SU-DHL-6 (cell line): ENCODE data around the gene ACAD11.

ENCODE experiments used
- H2AFZ ChIP-seq: fragments of 200-600 bp; sonication (generic); 2 replicates; pipeline ENCODE4 v1.6.1; 2014; ENCODE audit warnings: low read depth, mild to moderate bottlenecking, moderate library complexity, mixed read lengths, antibody characterized with exemption, low read length; ENCODE audit not compliant: severe bottlenecking
- H3F3A ChIP-seq: fragments of 200-600 bp; shearing (Covaris generic); 2 replicates; pipeline ENCODE4 v1.6.0; 2016; ENCODE audit warnings: antibody characterized with exemption, mild to moderate bottlenecking; ENCODE audit not compliant: insufficient read depth
- H3K27ac ChIP-seq: fragments of 200-600 bp; sonication (generic); 2 replicates; pipeline ENCODE4 v1.5.1; 2016; ENCODE audit warnings: low read depth, mild to moderate bottlenecking, low read length, moderate library complexity, mixed read lengths
- H3K27me3 ChIP-seq: fragments of 200-600 bp; sonication (generic), shearing (Covaris generic); 2 replicates; pipeline ENCODE4 v1.6.0; 2014; ENCODE audit warnings: mild to moderate bottlenecking, low read length
- H3K36me3 ChIP-seq: fragments of 200-600 bp; sonication (generic); 2 replicates; pipeline ENCODE4 v1.6.1; 2014; ENCODE audit warnings: mild to moderate bottlenecking, low read length, mixed read lengths
- H3K4me2 ChIP-seq: fragments of 300-600, 200-600 bp; shearing (Covaris generic), sonication (generic); 2 replicates; pipeline ENCODE4 v1.6.0; 2014; ENCODE audit warnings: low read length, low read depth, mild to moderate bottlenecking; ENCODE audit not compliant: poor library complexity, severe bottlenecking
- H3K4me3 ChIP-seq: fragments of 200-600 bp; sonication (generic); 2 replicates; pipeline ENCODE4 v1.5.1; 2014; ENCODE audit warnings: antibody characterized with exemption, low read length, mild to moderate bottlenecking, mixed read lengths; ENCODE audit not compliant: insufficient read depth, poor library complexity, severe bottlenecking
- H3K79me2 ChIP-seq: fragments of 200-600 bp; sonication (generic); 2 replicates; pipeline ENCODE4 v1.6.1; 2014; ENCODE audit warnings: mild to moderate bottlenecking, low read length, moderate library complexity; ENCODE audit not compliant: insufficient read depth
- H3K9ac ChIP-seq: fragments of 200-600 bp; sonication (generic); 2 replicates; pipeline ENCODE4 v1.7.0; 2014; ENCODE audit warnings: mild to moderate bottlenecking, low read length
- H3K9me2 ChIP-seq: fragments of 200-600 bp; sonication (generic); replicated peaks from 2 replicates; pipeline ENCODE4 v1.6.1; 2014; ENCODE audit warnings: low read length; ENCODE audit not compliant: insufficient read depth
- H3K9me3 ChIP-seq: fragments of 200-600 bp; sonication (generic); 2 replicates; pipeline ENCODE4 v1.6.1; 2014; ENCODE audit warnings: low read length, mixed read lengths; ENCODE audit not compliant: insufficient read depth
- H4K20me1 ChIP-seq: fragments of 200-600 bp; sonication (generic); 2 replicates; pipeline ENCODE4 v1.6.1; 2014; ENCODE audit warnings: low read depth, mild to moderate bottlenecking, antibody characterized with exemption, low read length, moderate library complexity, mixed read lengths
- CTCF ChIP-seq: fragments of 200-600 bp; sonication (generic); IDR thresholded peaks from one replicate; pipeline ENCODE4 v1.5.1; 2017; ENCODE audit warnings: antibody characterized with exemption, mild to moderate bottlenecking, low read length, moderate library complexity; ENCODE audit not compliant: insufficient read depth, poor library complexity, severe bottlenecking
- EZH2phosphoT487 ChIP-seq: fragments of 200-600 bp; sonication (generic), shearing (Covaris generic); conservative IDR thresholded peaks from 2 replicates; pipeline ENCODE4 v1.6.1; 2018; ENCODE audit warnings: mild to moderate bottlenecking, antibody characterized with exemption, low read length, moderate library complexity, mixed read lengths

The ACAD11 gene

GRCh38 chr3:132669256-132669777 is 9.7 kb upstream of the ACAD11 start:
- Histone ChIP-seq H3K79me2 (no peaks in the 10 kb centered on the region; the same call in 1 of the 2 replicates), H3K9me2 (no peaks in the 10 kb centered on the region), H3F3A (peaks cover 4% of the 10 kb centered on the region; the same call in 1 of the 2 replicates), H3K9ac (no peak overlapping the region), H3K4me3 (no peak overlapping the region), H2AFZ (no peak overlapping the region), H3K36me3 (peaks cover 33% of the 10 kb centered on the region; the same call in 1 of the 2 replicates), H3K9me3 (no peaks in the 10 kb centered on the region), H3K4me2 (no peak overlapping the region), H4K20me1 (no peaks in the 10 kb centered on the region), H3K27ac (no peak overlapping the region), H3K27me3 (no peaks in the 10 kb centered on the region)
- no peak for TF ChIP-seq CTCF
- TF ChIP-seq EZH2phosphoT487: no peak

GRCh38 chr3:132665230-132665745 is 5.7 kb upstream of the ACAD11 start:
- peaks cover 13% of the 10 kb centered on the region; the same call in 1 of the 2 replicates for H3K36me3 ChIP-seq
- H3K4me3 ChIP-seq: no peak overlapping the region
- no peaks in the 10 kb centered on the region for H3K9me2 ChIP-seq
- no peaks in the 10 kb centered on the region for H3K27me3 ChIP-seq
- H3K9ac ChIP-seq: no peak overlapping the region
- no peaks in the 10 kb centered on the region for H4K20me1 ChIP-seq
- H2AFZ ChIP-seq: no peak overlapping the region
- no peak for TF ChIP-seq CTCF
- TF ChIP-seq EZH2phosphoT487: no peak
- H3K79me2 ChIP-seq: peaks cover 22% of the 10 kb centered on the region; the same call in 1 of the 2 replicates
- peaks cover 4% of the 10 kb centered on the region; the same call in 1 of the 2 replicates for H3F3A ChIP-seq
- no peak overlapping the region for H3K4me2 ChIP-seq
- H3K27ac ChIP-seq: no peak overlapping the region
- no peaks in the 10 kb centered on the region for H3K9me3 ChIP-seq

GRCh38 chr3:132662212-132662611 is 2.6 kb upstream of the ACAD11 start:
- H3K9me2 ChIP-seq: no peaks in the 10 kb centered on the region
- H3K79me2 ChIP-seq: peaks cover 23% of the 10 kb centered on the region; the same call in 1 of the 2 replicates
- no peak for TF ChIP-seq EZH2phosphoT487
- TF ChIP-seq CTCF: no peak
- peak overlapping the region; percentile 84 for H3K4me2 ChIP-seq
- no peak overlapping the region for H3K4me3 ChIP-seq
- H3K9me3 ChIP-seq: no peaks in the 10 kb centered on the region
- no peaks in the 10 kb centered on the region for H4K20me1 ChIP-seq
- no peaks in the 10 kb centered on the region for H3K27me3 ChIP-seq
- peaks cover 4% of the 10 kb centered on the region; the same call in 1 of the 2 replicates for H3F3A ChIP-seq
- peaks cover 13% of the 10 kb centered on the region; the same call in 1 of the 2 replicates for H3K36me3 ChIP-seq
- no peak overlapping the region for H3K27ac ChIP-seq
- no peak overlapping the region for H3K9ac ChIP-seq
- H2AFZ ChIP-seq: no peak overlapping the region
